SHP77 treated with DMSO at 0.1 percent for 48 hours (cell line): ENCODE measurements around the gene KCND2.

Source experiments
- DNase-seq: peaks from one replicate; lab custom pipeline; 2025; lab: John Stamatoyannopoulos, UW

KCND2 gene

GRCh38 chr7:120412139-120413050, 139.4 kb downstream of the KCND2 start:
- no peak for DNase-seq

- DNase-seq, result no peak
Measured at GRCh38 chr7:120413164-120413563, 140.2 kb downstream of the KCND2 start.

GRCh38 chr7:120417244-120417979, 144.4 kb downstream of the KCND2 start:
- DNase-seq, result no peak

- no peak for DNase-seq
Measured at GRCh38 chr7:120421151-120421651, 148.2 kb downstream of the KCND2 start.

- DNase-seq, result no peak
Measured at GRCh38 chr7:120431016-120431415, 158.0 kb downstream of the KCND2 start.

- DNase-seq, result no peak
Measured at GRCh38 chr7:120436487-120437060, 163.6 kb downstream of the KCND2 start.

GRCh38 chr7:120441850-120442249, 168.9 kb downstream of the KCND2 start:
- DNase-seq, result no peak

GRCh38 chr7:120442838-120443237, 169.9 kb downstream of the KCND2 start:
- no peak for DNase-seq

GRCh38 chr7:120444650-120445049, 171.7 kb downstream of the KCND2 start:
- no peak for DNase-seq

- DNase-seq, result no peak
Measured at GRCh38 chr7:120445276-120445675, 172.3 kb downstream of the KCND2 start.

GRCh38 chr7:120452665-120453064, 179.7 kb downstream of the KCND2 start:
- no peak for DNase-seq

GRCh38 chr7:120456699-120457098, 183.7 kb downstream of the KCND2 start:
- DNase-seq, result no peak

- no peak for DNase-seq
Measured at GRCh38 chr7:120460949-120461348, 188.0 kb downstream of the KCND2 start.

- no peak for DNase-seq
Measured at GRCh38 chr7:120462991-120463390, 190.0 kb downstream of the KCND2 start.

- no peak for DNase-seq
Measured at GRCh38 chr7:120464104-120464503, 191.1 kb downstream of the KCND2 start.

- DNase-seq, result no peak
Measured at GRCh38 chr7:120467676-120468075, 194.7 kb downstream of the KCND2 start.

GRCh38 chr7:120468611-120469010, 195.6 kb downstream of the KCND2 start:
- no peak for DNase-seq

- no peak for DNase-seq
Measured at GRCh38 chr7:120472892-120473291, 199.9 kb downstream of the KCND2 start.

- DNase-seq, result no peak
Measured at GRCh38 chr7:120473352-120473751, 200.4 kb downstream of the KCND2 start.

- DNase-seq, result no peak
Measured at GRCh38 chr7:120475994-120476393, 203.0 kb downstream of the KCND2 start.

- DNase-seq, result no peak
Measured at GRCh38 chr7:120480472-120480871, 207.5 kb downstream of the KCND2 start.

GRCh38 chr7:120480930-120481329, 208.0 kb downstream of the KCND2 start:
- no peak for DNase-seq

GRCh38 chr7:120486164-120486563, 213.2 kb downstream of the KCND2 start:
- no peak for DNase-seq
